ENCODE data around the gene FRG1. TPM values are rescaled to one million over a fixed set of nuclear protein-coding genes. Genes with fewer than 3 reads are reported as not detected.
"Not testable (repeated sequence)": the region's sequence is repeated elsewhere in the genome, so short reads cannot be mapped to it uniquely, and the experiment has no call there.

The FRG1 gene
- total RNA-seq, 3 donors from 2014 or later (not counting 1 experiment from before 2014, with no cell fraction given), result 53.4 to 62.3 (median 58.1) TPM

- peak in 1 of 2 donors; percentile 4 for DNase-seq
- peaks cover 5 to 14% of the 10 kb centered on the region in 2 donors for H3K27me3 Mint-ChIP-seq (ENCODE audit: low read depth in 2 of 2)
- no peaks in the 10 kb centered on the region for H3K4me1 ChIP-seq (ENCODE audit: control insufficient read depth, insufficient read depth, low read length)
- 75% methylated on average over 3 of the region's 6 CpGs for WGBS (ENCODE audit: insufficient coverage)
- no peaks in the 10 kb centered on the region for H3K27me3 ChIP-seq (ENCODE audit: control insufficient read depth, insufficient read depth, low read length)
- H3K27ac Mint-ChIP-seq, result no peak overlapping the region
- H3K9me3 Mint-ChIP-seq, result peaks cover 0 to 2% of the 10 kb centered on the region in 2 donors
- no peak overlapping the region for H3K27ac ChIP-seq (ENCODE audit: low read length)
- H3K4me3 Mint-ChIP-seq, result no peak overlapping the region
- H3K4me1 Mint-ChIP-seq, result no peaks in the 10 kb centered on the region
- intact Hi-C loops (cut with micrococcal nuclease), result no loop called here
- peaks cover 13% of the 10 kb centered on the region for H3K36me3 Mint-ChIP-seq
- H3K36me3 ChIP-seq (ENCODE audit: control insufficient read depth, insufficient read depth, low read length), result no peaks in the 10 kb centered on the region
- H3K4me3 ChIP-seq (ENCODE audit: low read length), result no peak overlapping the region
- peak; percentile 15 for TF ChIP-seq CTCF (IDR thresholded peaks at IDR 0.05)
- peaks cover 8% of the 10 kb centered on the region for H3K9me3 ChIP-seq (ENCODE audit: control insufficient read depth, insufficient read depth, low read length)
- no peak for ATAC-seq
Observed at GRCh38 chr4:189912170-189912569, 28.5 kb upstream of the FRG1 start.

DNA sequence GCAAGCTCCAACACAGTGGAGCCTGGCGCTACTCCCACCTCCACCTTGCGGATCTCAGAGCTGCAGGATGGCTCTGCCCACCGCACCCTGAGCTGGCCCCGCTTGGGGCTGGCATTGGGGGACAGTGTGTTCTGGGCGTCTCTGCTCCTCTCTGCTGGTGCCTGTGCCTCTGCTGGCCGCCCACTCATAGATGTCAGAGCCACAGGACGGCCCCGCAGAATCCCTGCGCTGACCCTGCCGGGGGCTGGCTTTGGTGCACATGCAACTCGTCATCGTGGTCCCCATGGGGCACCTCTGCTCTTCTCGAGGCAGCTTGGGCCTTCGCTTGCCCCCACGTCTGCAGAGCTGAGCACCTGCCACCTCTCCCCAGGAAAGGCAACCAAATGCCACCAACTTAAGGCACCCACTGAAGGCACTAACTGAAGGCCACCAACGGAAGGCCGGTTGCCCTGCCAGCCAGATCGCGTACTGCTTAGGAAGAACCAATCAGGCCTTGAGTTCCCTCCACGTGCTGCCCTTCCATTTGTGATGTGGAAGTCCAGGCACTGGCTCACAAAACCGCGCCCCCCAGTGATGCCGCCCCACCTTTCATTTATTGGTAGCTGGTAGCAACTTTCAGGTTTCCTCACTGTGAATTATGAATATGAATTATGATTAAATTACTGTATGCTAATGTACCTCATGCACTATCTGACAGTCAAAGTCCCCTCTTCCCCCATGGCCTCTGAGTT lies 23.3 kb upstream of the FRG1 start:
- no peak overlapping the region for H3K27ac ChIP-seq (ENCODE audit: low read length)
- H3K36me3 ChIP-seq (ENCODE audit: control insufficient read depth, insufficient read depth, low read length), result no peaks in the 10 kb centered on the region
- H3K27ac Mint-ChIP-seq, result no peak overlapping the region
- H3K4me3 Mint-ChIP-seq, result no peak overlapping the region
- no peaks in the 10 kb centered on the region for H3K27me3 Mint-ChIP-seq (ENCODE audit: low read depth in 2 of 2)
- DNase-seq (no peak), ATAC-seq (no peak)
- TF ChIP-seq CTCF (IDR thresholded peaks at IDR 0.05), result no peak
- H3K4me1 Mint-ChIP-seq, result no peaks in the 10 kb centered on the region
- intact Hi-C loops (cut with micrococcal nuclease), result no loop called here
- WGBS (ENCODE audit: insufficient coverage), result 96% methylated on average over 23 of the region's 23 CpGs
- peaks cover 5 to 15% of the 10 kb centered on the region in 2 donors for H3K9me3 Mint-ChIP-seq
- peaks cover 39% of the 10 kb centered on the region for H3K36me3 Mint-ChIP-seq
- no peaks in the 10 kb centered on the region for H3K27me3 ChIP-seq (ENCODE audit: control insufficient read depth, insufficient read depth, low read length)
- H3K4me1 ChIP-seq (ENCODE audit: control insufficient read depth, insufficient read depth, low read length), result no peaks in the 10 kb centered on the region
- H3K9me3 ChIP-seq (ENCODE audit: control insufficient read depth, insufficient read depth, low read length), result peaks cover 9% of the 10 kb centered on the region
- no peak overlapping the region for H3K4me3 ChIP-seq (ENCODE audit: low read length)

- WGBS (ENCODE audit: insufficient coverage), result 83% methylated on average over 1 of the region's 1 CpG
Observed at GRCh38 chr4:189921058-189921457, 19.6 kb upstream of the FRG1 start.

DNA sequence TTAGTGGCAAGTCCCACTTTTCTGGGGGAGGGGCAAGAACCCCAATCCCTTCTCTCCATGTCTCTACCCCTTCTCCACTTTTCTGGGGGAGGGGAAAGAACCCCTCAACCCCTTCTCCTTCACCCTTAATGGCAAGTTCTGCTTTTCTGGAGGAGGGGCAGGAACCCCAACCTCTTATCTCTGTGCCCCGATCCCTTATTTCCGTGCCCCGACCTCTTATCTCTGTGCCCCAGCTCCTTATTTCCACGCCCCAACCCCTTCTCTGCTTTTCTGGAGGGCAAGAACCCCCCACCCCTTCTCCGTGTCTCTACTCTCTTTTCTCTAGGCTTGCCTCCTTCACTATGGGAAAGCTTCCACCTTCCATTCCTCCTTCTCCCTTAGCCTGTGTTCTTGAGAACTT lies 13.9 kb upstream of the FRG1 start:
- H3K27ac Mint-ChIP-seq; H3K27me3 ChIP-seq (ENCODE audit: control insufficient read depth, insufficient read depth, low read length); H3K4me3 ChIP-seq (ENCODE audit: low read length); H3K4me3 Mint-ChIP-seq; H3K9me3 ChIP-seq (ENCODE audit: control insufficient read depth, insufficient read depth, low read length); H3K27ac ChIP-seq (ENCODE audit: low read length); H3K27me3 Mint-ChIP-seq (ENCODE audit: low read depth in 2 of 2); H3K4me1 ChIP-seq (ENCODE audit: control insufficient read depth, insufficient read depth, low read length); H3K36me3 ChIP-seq (ENCODE audit: control insufficient read depth, insufficient read depth, low read length); DNase-seq; ATAC-seq; intact Hi-C loops (cut with micrococcal nuclease); H3K9me3 Mint-ChIP-seq; H3K4me1 Mint-ChIP-seq: not testable (repeated sequence)
- peaks cover 17% of the 10 kb centered on the region for H3K36me3 Mint-ChIP-seq
- 92% methylated on average over 5 of the region's 5 CpGs for WGBS (ENCODE audit: insufficient coverage)

More at GRCh38 chr4:189921058-189921457, 19.6 kb upstream of the FRG1 start:
- Histone ChIP-seq H3K27me3 (ENCODE audit: control insufficient read depth, insufficient read depth, low read length) (no peaks in the 10 kb centered on the region), H3K4me3 (ENCODE audit: low read length) (no peak overlapping the region), H3K4me1 (ENCODE audit: control insufficient read depth, insufficient read depth, low read length) (no peaks in the 10 kb centered on the region), H3K27ac (ENCODE audit: low read length) (no peak overlapping the region), H3K36me3 (ENCODE audit: control insufficient read depth, insufficient read depth, low read length) (no peaks in the 10 kb centered on the region), H3K9me3 (ENCODE audit: control insufficient read depth, insufficient read depth, low read length) (peaks cover 9% of the 10 kb centered on the region)
- intact Hi-C loops (cut with micrococcal nuclease), result no loop called here
- Mint-ChIP-seq H3K4me3 (no peak overlapping the region), H3K27me3 (ENCODE audit: low read depth in 2 of 2) (no peaks in the 10 kb centered on the region), H3K4me1 (no peaks in the 10 kb centered on the region), H3K9me3 (peaks cover 5 to 21% of the 10 kb centered on the region in 2 donors), H3K27ac (no peak overlapping the region), H3K36me3 (peaks cover 50% of the 10 kb centered on the region)
- DNase-seq (no peak), ATAC-seq (no peak)
- no peak for TF ChIP-seq CTCF (IDR thresholded peaks at IDR 0.05)
